PFSK-1 (cell line): ENCODE data around the gene PZP.

Source experiments
- POLR2AphosphoS5 ChIP-seq: IDR thresholded peaks from 2 replicates; pipeline ENCODE4 v1.6.1; 2012; ENCODE audit warnings: low read depth, mild to moderate bottlenecking, control low read depth, low read length, moderate library complexity
- TF ChIP-seq, protein P1 (sequence below), 2 experiments: IDR thresholded peaks; 2 replicates each; pipeline versions ENCODE4 v1.6.1 to v1.8.0; 2011 to 2012; ENCODE audit warnings: low read depth in 2 of 2, low read length in 2 of 2, control low read depth in 1 of 2, inconsistent platforms in 1 of 2, mild to moderate bottlenecking in 1 of 2, moderate library complexity in 1 of 2; ENCODE audit not compliant: insufficient read depth in 1 of 2

DNA sequence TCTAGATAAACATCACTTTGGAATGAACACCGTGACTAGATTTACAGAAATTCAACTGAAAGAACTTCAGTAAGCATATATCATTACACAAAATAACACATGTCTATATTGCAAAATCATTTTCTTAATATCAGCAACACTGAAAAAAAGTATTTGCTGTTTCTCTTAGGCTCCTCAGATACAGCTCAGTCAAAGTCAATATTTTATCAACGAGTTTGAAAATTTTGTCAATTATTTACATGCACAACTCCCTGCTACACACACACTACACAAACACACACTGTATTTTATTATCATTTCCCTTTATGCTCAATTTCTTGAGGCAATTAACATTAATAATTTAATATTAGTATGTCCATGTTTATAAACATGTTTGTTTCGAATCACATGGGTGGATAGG is 3.8 kb downstream of the PZP start:
- no peak for TF ChIP-seq POLR2AphosphoS5
- TF ChIP-seq, protein P1, sequence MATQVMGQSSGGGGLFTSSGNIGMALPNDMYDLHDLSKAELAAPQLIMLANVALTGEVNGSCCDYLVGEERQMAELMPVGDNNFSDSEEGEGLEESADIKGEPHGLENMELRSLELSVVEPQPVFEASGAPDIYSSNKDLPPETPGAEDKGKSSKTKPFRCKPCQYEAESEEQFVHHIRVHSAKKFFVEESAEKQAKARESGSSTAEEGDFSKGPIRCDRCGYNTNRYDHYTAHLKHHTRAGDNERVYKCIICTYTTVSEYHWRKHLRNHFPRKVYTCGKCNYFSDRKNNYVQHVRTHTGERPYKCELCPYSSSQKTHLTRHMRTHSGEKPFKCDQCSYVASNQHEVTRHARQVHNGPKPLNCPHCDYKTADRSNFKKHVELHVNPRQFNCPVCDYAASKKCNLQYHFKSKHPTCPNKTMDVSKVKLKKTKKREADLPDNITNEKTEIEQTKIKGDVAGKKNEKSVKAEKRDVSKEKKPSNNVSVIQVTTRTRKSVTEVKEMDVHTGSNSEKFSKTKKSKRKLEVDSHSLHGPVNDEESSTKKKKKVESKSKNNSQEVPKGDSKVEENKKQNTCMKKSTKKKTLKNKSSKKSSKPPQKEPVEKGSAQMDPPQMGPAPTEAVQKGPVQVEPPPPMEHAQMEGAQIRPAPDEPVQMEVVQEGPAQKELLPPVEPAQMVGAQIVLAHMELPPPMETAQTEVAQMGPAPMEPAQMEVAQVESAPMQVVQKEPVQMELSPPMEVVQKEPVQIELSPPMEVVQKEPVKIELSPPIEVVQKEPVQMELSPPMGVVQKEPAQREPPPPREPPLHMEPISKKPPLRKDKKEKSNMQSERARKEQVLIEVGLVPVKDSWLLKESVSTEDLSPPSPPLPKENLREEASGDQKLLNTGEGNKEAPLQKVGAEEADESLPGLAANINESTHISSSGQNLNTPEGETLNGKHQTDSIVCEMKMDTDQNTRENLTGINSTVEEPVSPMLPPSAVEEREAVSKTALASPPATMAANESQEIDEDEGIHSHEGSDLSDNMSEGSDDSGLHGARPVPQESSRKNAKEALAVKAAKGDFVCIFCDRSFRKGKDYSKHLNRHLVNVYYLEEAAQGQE (IDR thresholded peaks at IDR 0.05; ENCODE audit: insufficient read depth in 1 of 2, low read depth in 2 of 2, low read length in 2 of 2) = no peak
